Uterus (tissue), 2 donors: ENCODE results near the gene SPDYE6.

Experiments
- CTCF ChIP-seq, 4 experiments: fragments of 200-600 bp in 2 of 4; fragments of 450-650 bp in 2 of 4; sonication (generic) in 2 of 4; IDR thresholded peaks; one replicate each; pipeline ENCODE4 v1.5.1; 2016 to 2019; ENCODE audit warnings: antibody characterized with exemption in 4 of 4, mild to moderate bottlenecking in 2 of 4, moderate library complexity in 1 of 4
- POLR2A ChIP-seq, 2 donors: fragments of 450-650 bp; IDR thresholded peaks; one replicate each; pipeline ENCODE4 v1.6.1; 2016; ENCODE audit warnings: antibody characterized with exemption in 2 of 2, mild to moderate bottlenecking in 1 of 2, moderate library complexity in 1 of 2

GRCh38 chr7:102303669-102304422 is 52.4 kb downstream of the SPDYE6 start:
- TF ChIP-seq CTCF (IDR thresholded peaks at IDR 0.05) (no peak), POLR2A (IDR thresholded peaks at IDR 0.05) (no peak)
